HTERT RPE-1 (cell line): ENCODE data around the gene PRDM16.

ENCODE experiments used
- in situ Hi-C: fragments of 300-500 bp; cut with MboI; formaldehyde crosslinking; loops from 4 replicates; pipeline ENCODE4 v1.14.3; 2020; ENCODE audit warnings: low sequenced_read_pairs

The PRDM16 gene

GRCh38 chr1:3420218-3420951, 351.4 kb downstream of the PRDM16 start:
- in situ Hi-C loops, result no loop called here

DNA sequence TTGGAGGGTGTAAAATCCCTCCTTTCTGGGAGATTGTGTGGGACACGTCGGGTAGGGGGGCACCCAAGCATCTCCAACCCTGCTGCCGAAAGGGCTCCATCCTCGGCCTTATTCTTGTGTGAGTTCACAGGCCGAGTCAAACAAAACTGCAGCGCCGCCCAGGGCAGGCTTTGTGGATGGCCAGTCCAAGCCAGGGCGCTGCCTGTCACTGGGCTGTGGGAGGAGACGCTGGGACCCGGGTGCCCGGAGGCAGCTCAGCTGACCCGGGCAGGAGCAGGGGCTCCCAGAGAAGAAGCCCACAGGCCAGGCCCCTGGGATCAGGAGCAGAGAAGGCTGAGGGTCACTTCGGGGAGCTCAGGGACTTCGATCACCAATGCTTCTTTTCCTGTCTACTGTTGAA, 353.6 kb downstream of the PRDM16 start:
- in situ Hi-C loops, result no loop called here

DNA sequence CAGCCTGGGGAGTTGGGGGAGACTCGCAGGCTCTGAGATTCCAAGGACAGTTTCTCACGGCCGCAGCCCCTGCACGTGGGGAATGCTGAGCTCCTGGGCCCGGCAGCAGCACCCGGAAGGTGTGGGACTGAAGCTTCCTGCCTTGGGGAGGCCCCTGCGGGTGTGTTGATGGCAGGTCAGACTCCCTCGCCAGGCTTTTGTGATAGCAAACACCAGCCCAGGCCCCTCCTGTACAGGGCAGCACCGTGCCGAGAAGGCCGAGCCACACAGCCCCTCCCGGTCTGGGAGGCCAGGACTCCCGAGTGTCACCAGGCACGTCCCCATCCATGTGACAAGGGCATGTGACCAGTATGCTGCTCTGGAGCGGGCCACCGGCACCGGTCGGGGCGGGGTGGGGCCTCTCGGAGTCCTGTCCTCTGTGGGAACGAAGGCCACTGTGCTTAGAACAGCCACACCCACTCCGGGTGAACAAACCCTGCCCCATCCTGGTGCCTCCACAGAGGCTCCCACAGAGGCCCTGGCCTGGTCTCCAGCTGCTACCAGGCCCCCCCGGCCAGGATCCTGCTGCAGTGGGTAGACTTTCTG, 354.3 kb downstream of the PRDM16 start:
- in situ Hi-C loops, result no loop called here

- in situ Hi-C loops, result no loop called here
Measured at GRCh38 chr1:3423896-3424611, 355.1 kb downstream of the PRDM16 start.

DNA sequence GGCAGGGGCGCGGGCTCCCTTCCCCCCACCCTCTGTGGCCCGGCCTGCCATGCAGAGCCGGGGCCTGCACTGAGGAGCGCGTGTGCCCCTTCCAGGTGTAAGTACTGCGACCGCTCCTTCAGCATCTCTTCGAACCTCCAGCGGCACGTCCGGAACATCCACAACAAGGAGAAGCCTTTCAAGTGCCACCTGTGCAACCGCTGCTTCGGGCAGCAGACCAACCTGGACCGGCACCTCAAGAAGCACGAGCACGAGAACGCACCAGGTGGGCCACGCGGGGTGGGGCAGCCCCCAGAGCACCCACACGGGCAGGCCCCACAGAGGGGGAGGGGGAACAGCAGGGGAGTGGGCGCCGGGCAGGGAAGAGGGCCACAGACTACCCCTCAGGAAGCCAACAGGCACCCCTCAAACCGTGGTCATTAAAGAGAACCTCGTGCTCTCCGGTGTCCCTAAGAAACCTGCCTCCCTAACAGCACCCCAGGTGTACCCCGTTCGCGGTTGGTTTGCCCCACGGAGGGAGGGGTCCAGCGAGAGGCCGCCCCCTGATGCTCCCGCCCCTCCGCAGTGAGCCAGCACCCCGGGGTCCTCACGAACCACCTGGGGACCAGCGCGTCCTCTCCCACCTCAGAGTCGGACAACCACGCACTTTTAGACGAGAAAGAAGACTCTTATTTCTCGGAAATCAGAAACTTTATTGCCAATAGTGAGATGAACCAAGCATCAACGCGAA, 356.6 kb downstream of the PRDM16 start:
- in situ Hi-C loops, result no loop called here

DNA sequence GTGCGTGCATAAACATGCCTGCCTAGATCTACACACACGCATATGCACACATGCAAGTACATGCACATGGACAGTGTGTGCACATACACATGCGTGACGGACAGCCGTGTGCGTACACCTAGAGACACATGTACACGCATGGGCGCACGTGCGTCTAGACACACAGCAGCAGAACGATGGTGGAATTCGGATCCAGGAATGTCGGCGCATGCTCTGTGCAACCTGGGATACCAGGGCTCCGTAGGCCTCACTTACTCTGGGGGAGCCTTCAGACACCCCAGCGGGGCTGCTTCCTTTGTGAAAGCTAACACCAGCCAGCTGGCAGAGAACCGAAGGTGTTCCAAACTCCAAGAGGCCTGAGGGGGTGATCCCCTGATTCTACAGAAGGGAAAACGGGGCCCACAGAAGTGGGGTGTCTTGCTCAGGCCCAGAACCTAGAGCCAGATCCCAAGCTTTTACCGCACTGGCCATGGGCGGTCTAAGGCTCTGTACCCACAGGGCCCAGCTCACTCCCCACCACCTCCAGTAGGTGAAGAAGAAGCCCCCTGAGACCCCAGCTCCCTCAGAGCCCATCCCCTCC, 358.0 kb downstream of the PRDM16 start:
- in situ Hi-C loops, result no loop called here

- in situ Hi-C loops, result no loop called here
Measured at GRCh38 chr1:3427711-3428704, 359.0 kb downstream of the PRDM16 start.

DNA sequence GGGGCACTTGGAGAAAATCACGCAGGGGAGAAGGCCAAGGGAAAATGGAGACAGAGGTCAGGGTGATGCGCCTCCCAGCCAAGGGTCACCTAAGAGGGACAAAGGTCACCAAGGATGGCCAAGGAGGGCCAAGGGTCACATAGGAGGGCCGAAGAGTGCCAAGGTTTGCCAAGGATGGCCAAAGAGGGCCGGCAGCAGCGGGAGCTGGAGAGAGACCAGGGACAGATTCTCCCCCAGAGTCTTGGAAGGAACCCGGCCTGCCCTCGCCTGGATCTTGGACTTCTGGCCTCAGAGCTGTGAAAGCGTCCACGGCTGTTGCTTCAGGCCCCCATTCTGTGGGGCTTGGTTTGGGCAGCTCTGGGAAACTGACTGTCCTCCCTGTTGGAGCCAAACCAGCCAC, 359.9 kb downstream of the PRDM16 start:
- in situ Hi-C loops, result no loop called here

- in situ Hi-C loops, result no loop called here
Measured at GRCh38 chr1:3429320-3429719, 360.3 kb downstream of the PRDM16 start.

DNA sequence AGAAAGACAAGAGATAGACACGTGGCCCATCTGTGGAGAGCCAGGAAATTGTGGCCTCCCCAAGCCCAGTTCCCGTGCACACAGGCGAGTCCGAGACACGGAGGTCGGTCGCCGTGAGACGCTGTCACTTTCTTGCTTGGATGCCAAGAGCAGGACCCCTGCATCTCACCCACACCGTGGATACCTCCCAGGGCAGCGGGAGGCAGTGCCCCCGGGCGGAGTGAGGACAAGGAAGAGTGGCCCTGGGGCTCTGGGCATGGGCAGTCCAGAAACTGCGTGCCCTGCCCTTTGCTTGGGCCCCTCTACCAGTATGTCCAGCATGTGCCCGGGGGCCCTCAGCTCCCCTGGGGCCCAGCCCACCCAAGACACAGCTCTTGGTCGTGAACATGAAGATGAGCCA, 360.8 kb downstream of the PRDM16 start:
- in situ Hi-C loops, result no loop called here

GRCh38 chr1:3430406-3430805, 361.4 kb downstream of the PRDM16 start:
- in situ Hi-C loops, result no loop called here

DNA sequence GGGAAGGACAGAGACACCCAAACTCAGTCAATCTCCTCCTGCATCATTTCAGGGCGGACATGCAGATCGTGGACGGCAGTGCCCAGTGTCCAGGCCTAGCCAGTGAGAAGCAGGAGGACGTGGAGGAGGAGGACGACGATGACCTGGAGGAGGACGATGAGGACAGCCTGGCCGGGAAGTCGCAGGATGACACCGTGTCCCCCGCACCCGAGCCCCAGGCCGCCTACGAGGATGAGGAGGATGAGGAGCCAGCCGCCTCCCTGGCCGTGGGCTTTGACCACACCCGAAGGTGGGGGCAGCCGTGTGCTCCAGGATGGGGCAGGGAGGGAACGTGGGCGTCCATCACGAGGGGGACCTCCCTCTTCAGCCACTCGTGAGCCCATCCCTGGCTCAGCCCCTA, 361.8 kb downstream of the PRDM16 start:
- in situ Hi-C loops, result no loop called here

DNA sequence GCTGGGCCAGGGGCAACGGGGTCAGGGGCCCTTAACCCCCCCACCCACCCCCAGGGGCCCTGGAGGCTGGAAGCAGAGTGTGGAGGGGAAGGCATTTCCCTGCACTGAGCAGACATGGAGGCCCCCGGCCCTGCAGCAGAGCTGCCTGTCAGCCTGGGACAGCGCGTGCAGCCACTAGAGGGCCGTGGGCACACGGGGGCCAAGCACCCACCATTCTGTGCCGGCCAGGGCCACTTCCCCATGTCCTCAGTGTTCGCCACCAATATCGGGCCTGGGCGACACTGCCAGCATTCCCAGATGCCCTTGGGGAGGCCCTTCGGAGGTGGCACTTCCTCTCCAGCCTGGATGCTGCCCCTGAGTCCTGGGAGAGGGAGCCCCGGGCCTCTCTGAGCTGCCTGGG, 362.3 kb downstream of the PRDM16 start:
- in situ Hi-C loops, result no loop called here

DNA sequence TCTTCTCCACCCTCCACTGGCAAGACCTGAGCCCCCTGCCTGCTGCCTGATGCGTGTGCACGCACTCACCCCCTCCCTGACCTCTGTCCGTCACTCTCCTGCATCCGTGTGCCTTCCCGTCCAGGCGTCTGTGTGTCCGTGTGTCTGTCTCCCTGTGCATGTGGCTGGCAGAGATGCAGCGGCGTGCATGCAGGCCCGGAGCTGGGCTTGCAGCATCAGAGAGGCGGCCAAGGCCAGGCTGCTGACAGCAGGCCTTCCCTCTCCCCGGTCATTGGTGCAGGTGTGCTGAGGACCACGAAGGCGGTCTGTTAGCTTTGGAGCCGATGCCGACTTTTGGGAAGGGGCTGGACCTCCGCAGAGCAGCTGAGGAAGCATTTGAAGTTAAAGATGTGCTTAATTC, 362.7 kb downstream of the PRDM16 start:
- in situ Hi-C loops, result no loop called here

GRCh38 chr1:3432306-3432705, 363.3 kb downstream of the PRDM16 start:
- in situ Hi-C loops, result no loop called here

DNA sequence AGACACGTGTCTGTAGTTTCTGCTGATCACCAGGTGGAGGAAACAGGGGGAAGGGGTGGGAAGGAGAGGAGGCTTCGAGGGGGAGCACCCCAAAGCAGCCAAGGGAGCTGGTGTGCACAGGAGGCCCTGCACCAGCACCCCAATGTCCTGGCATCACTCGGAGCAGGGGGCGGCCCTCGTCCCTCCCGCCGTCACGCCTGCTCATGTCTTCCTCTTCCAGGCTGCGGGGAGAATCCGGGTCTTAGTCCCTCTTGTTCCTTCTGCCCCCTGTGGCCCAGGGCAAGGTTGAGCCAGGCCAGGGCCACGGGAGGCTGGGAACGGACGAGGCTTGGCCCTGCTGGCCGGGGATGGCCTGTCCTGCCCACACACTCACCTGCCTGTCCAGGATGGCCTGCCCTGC, 364.1 kb downstream of the PRDM16 start:
- in situ Hi-C loops, result no loop called here

- in situ Hi-C loops, result no loop called here
Measured at GRCh38 chr1:3433596-3434320, 364.8 kb downstream of the PRDM16 start.

DNA sequence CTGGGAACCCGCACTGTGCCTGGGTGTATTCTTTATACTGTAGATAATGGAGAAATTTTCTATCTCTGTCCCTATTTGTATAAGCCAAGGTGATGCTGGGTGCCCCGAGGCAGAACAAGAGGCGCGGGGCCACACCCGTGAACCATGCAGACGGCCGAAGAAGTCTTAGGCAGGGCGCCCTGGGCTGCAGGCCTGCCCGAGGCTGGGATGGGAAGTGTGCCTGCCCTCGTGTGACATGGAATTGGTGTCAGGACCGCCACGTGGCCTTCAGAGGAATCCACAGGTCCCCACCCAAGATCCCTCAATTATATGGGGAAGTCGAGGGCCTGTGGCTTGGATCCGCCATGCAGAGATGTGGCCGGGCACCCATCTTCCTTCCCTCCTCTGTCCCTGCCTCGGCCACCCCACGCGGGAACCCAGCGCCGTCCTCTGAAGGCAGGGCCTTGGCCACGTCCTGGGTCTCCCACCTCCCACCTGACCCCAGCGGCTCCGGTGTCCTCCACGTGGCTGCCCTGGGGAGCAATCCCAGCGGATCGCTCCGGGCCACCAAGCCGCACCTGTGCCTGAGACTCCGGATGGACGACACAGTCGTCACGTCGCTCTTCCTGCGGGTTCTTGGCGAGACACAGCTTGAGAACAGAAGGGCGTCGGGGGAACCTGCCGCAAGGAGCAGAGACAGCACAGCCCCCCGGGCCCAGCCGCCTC, 365.6 kb downstream of the PRDM16 start:
- in situ Hi-C loops, result no loop called here

- in situ Hi-C loops, result no loop called here
Measured at GRCh38 chr1:3435666-3436065, 366.7 kb downstream of the PRDM16 start.
